Duodenal mucosa (tissue), 2 donors: Measurements from ENCODE around the gene SPDEF.

Experiments used
- H3K27ac ChIP-seq: one replicate; pipeline ENCODE4 v1.7.0; 2013; ENCODE audit warnings: low read depth, low read length
- H3K27me3 ChIP-seq, 2 donors: one replicate each; pipeline ENCODE4 v1.7.0; 2013; ENCODE audit warnings: low read length in 2 of 2, control low read depth in 1 of 2; ENCODE audit not compliant: insufficient read depth in 2 of 2, control insufficient read depth in 1 of 2
- H3K36me3 ChIP-seq, 2 donors: one replicate each; pipeline ENCODE4 v1.7.0; 2013; ENCODE audit warnings: low read length in 2 of 2, control low read depth in 1 of 2; ENCODE audit not compliant: insufficient read depth in 2 of 2, control insufficient read depth in 1 of 2
- H3K4me1 ChIP-seq, 2 donors: one replicate each; pipeline ENCODE4 v1.7.0; 2013; ENCODE audit warnings: low read length in 2 of 2, control low read depth in 1 of 2; ENCODE audit not compliant: insufficient read depth in 2 of 2, control insufficient read depth in 1 of 2
- H3K4me3 ChIP-seq, 2 donors: one replicate each; pipeline ENCODE4 v1.7.0; 2013; ENCODE audit warnings: low read length in 2 of 2, low read depth in 1 of 2
- H3K9ac ChIP-seq, 2 donors: one replicate each; pipeline ENCODE4 v1.7.0; 2013; ENCODE audit warnings: low read length in 2 of 2, low read depth in 1 of 2
- H3K9me3 ChIP-seq, 2 donors: one replicate each; pipeline ENCODE4 v1.7.0; 2013; ENCODE audit warnings: low read length in 2 of 2, control low read depth in 1 of 2; ENCODE audit not compliant: control insufficient read depth in 1 of 2

The SPDEF gene

DNA sequence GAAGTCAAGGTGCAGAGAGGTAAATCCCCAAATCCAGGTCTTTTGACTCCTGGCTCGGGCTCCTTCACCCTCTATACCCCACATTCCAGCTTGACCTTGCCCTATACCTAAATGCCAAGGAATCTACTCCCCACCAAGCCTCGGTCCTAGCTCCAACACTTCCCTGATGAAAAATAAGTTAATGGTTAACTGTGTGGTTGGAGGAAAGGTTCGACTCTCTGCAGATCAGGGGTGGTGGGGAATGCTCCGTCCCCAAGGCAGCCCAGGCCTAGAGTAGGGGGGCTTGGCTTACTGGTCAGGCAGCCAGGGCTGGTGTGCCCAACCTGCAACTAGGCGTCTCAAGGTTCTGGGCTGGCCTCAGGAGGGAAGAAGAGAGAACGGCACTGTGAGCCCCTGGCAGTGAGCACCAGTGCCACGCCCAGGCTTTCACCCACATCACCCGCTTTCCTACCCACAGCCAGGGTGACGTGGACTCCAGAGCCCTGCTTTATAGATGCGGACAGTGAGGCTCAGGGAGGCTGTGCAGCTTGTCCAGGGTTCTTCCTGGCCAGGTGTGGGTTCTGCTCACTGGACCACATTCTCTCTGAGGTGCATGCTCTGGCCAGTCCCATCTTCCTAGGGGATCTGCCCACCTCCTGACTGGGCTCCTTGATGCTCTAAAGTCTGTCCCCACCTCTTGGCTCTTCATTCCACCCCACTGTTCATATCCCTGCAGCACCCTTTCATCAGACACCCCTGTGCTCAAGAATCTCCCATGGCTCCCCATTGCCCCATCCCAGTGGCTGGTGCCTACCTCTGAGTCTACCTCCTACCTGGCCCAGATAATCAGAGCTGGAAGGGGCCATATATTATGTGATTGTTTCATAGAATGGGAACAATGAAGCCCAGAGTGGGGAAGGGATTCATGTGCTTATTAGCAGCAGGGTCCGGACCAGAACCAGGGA lies 8.2 kb downstream of the SPDEF start:
- no peaks in the 10 kb centered on the region for H3K36me3 ChIP-seq
- H3K27ac ChIP-seq, result no peak overlapping the region
- H3K9ac ChIP-seq, result peak overlapping the region in 1 of 2 donors; percentile 2
- H3K9me3 ChIP-seq, result no peaks in the 10 kb centered on the region
- H3K27me3 ChIP-seq, result no peaks in the 10 kb centered on the region
- H3K4me1 ChIP-seq, result peaks cover 34 to 35% of the 10 kb centered on the region in 2 donors
- H3K4me3 ChIP-seq, result no peak overlapping the region

DNA sequence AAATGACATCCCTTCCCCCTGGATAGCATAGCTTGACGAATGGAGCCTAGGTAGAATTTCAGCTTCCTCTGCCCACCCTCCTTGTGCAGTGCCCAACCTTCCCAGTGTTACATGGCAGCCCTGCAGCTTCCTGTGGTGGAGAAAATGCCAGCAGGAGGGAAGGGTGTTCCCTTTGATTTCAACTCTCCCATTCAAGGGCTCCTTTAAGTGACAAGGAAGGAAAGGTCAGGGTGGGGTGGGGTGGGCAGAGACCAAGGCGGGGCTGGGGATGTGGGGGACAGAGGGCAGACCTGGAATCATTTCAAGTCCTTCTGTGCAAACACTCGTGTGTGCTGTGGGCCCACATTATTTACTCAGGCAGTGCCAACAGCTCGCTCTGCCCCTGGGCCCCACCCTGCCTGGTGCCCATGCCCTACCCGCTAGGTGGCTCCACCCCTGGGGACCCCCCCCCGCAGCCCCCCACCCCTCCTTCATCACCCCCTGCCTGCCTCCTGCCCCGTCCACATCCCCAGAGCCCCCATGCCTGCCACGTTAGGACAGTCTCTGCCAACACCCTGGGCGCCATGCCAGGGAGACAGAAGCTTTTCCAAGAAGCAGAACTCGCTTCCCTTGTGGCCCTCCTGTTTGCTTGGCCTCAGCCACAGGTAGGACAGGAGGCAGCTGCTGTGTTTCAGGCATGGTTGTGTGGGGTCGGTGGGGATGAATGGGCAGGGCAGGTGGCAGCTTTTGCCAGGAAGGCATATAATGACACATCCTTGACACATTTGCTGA lies 9.4 kb downstream of the SPDEF start:
- H3K4me1 ChIP-seq, result peaks cover 34 to 35% of the 10 kb centered on the region in 2 donors
- H3K36me3 ChIP-seq, result no peaks in the 10 kb centered on the region
- H3K27me3 ChIP-seq, result no peaks in the 10 kb centered on the region
- no peak overlapping the region for H3K27ac ChIP-seq
- no peak overlapping the region for H3K9ac ChIP-seq
- H3K9me3 ChIP-seq, result no peaks in the 10 kb centered on the region
- no peak overlapping the region for H3K4me3 ChIP-seq

DNA sequence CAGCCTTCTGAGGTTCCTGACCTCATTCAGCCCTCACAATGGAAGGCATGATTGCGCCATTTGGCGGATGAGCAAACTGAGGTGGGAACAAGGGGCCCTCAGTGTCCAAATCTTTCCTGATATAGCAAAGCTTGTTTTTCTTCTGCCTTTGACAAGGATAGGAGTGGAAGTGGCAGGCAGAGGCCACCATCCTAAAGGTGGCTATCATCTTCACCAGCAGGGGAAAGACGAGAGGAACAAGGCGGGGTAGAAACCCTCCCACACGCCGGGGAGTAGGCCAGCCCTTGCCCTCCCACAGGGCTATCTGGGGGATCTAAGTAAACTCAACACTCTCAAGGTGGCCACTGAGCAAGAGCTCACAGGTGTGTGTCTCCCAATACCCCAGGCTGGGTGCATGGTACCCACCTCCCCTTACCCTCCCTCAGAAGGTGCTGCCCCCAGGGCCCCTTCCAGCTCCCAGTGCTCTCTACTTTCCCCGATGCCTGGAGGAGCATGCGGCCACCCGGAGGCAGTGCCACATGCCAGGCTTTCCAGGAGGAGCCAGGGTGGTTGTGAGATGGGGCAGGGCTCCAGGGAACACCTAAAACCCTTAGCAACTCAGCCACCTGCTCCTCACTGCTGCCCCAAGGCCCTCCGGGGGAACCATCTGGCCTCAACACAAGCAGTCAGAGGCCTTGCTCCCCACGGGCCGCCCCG lies 11.2 kb downstream of the SPDEF start:
- H3K9ac ChIP-seq, result no peak overlapping the region
- no peaks in the 10 kb centered on the region for H3K27me3 ChIP-seq
- no peak overlapping the region for H3K4me3 ChIP-seq
- no peak overlapping the region for H3K27ac ChIP-seq
- no peaks in the 10 kb centered on the region for H3K9me3 ChIP-seq
- H3K4me1 ChIP-seq, result peaks cover 34 to 35% of the 10 kb centered on the region in 2 donors
- no peaks in the 10 kb centered on the region for H3K36me3 ChIP-seq

DNA sequence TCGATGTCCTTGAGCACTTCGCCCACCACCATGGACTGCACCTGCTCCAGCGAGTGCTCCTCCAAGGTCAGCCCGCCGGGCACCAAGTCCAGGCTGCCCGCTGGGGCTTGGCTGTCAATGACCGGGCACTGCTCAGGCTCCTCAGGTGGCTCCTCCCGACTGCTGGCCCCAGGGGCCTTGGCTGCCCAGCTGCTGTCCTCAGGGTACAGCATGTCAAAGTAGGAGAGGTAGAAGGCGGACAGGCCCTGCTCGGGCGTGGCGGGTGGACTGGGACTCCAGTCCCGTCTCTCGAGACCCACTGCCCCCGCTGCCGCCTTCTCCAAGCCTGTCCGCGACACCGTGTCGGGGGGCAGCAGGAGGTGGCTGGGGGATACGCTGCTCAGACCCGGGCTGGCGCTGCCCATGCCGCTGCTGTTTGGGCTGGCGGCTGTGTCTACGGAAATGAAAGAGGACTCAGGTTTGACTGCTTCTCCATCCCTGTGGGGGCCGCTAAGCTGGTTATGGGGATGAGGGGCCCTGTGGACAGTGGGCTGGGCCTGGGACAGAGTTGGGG lies 12.0 kb downstream of the SPDEF start:
- Histone ChIP-seq H3K27ac (no peak overlapping the region), H3K9ac (no peak overlapping the region), H3K27me3 (no peaks in the 10 kb centered on the region), H3K36me3 (no peaks in the 10 kb centered on the region), H3K4me3 (no peak overlapping the region), H3K4me1 (peaks cover 32 to 37% of the 10 kb centered on the region in 2 donors), H3K9me3 (no peaks in the 10 kb centered on the region)

DNA sequence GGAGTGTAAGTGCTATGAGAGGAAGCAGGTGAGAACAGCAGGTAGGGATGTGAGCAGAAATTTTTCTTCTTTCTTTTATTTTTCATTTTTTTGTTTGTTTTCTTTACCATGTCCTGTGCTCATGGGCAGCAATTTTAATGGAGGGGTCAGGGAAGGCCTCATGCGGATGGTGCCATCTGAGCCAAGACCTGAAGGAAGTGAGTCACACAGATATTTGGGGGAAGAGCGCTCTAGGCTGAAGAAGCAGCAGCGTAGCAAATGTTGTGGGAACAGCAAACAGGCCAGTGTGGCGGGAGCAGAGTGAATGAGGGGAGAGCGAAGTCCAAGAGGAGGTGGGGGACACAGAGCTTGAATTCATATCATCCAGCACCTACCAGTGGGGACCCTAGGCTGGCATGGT lies 12.7 kb downstream of the SPDEF start:
- Histone ChIP-seq H3K4me1 (peaks cover 28 to 35% of the 10 kb centered on the region in 2 donors), H3K4me3 (no peak overlapping the region), H3K27me3 (no peaks in the 10 kb centered on the region), H3K9me3 (no peaks in the 10 kb centered on the region), H3K27ac (no peak overlapping the region), H3K36me3 (no peaks in the 10 kb centered on the region), H3K9ac (no peak overlapping the region)

DNA sequence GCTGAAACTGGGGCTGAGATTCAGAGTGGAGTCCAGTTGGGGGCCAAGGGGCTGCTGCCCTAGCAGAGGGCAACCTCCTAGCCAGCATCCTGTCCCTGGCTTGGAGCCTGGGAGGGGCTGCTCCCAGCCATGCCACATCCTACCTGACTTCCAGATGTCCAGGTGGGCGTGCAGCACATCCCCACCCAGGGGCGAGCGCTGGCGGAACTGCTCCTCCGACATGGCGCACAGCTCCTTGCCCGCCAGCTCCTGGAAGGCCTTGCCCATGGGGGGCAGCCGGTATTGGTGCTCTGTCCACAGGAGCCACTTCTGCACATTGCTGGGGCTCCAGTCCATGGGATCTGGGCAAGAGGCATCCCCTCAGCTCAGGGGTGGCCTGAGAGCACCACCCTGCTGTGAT lies 15.3 kb downstream of the SPDEF start:
- Histone ChIP-seq H3K36me3 (no peaks in the 10 kb centered on the region), H3K27ac (no peak overlapping the region), H3K9me3 (no peaks in the 10 kb centered on the region), H3K27me3 (no peaks in the 10 kb centered on the region), H3K4me1 (peaks cover 21 to 33% of the 10 kb centered on the region in 2 donors), H3K9ac (no peak overlapping the region), H3K4me3 (no peak overlapping the region)

GRCh38 chr6:34540222-34540621 lies 15.9 kb downstream of the SPDEF start:
- Histone ChIP-seq H3K27ac (no peak overlapping the region), H3K36me3 (no peaks in the 10 kb centered on the region), H3K9ac (no peak overlapping the region), H3K4me1 (peaks cover 22 to 39% of the 10 kb centered on the region in 2 donors), H3K27me3 (no peaks in the 10 kb centered on the region), H3K9me3 (no peaks in the 10 kb centered on the region), H3K4me3 (no peak overlapping the region)

DNA sequence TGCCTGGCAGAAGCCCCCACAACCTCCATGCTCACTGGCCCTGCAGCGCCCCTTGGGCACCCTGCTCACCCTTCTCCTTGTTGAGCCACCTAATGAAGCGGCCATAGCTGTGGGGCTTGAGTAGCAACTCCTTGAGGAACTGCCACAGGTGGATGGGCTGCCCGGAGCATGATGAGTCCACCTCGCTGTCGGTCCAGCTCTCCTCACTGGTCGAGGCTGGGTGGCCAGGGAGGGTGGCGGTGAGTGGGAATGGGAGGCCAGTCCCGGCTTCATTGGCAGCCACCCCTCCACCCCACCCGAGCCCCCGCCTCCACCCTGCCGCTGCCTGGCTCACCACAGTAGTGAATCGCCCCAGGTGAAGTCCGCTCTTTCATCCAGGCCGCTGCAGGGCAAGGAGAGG lies 16.9 kb downstream of the SPDEF start:
- Histone ChIP-seq H3K9me3 (no peaks in the 10 kb centered on the region), H3K36me3 (no peaks in the 10 kb centered on the region), H3K27ac (no peak overlapping the region), H3K4me1 (peaks cover 17 to 31% of the 10 kb centered on the region in 2 donors), H3K27me3 (no peaks in the 10 kb centered on the region), H3K9ac (peak overlapping the region in 1 of 2 donors; percentile 21), H3K4me3 (peak overlapping the region in 1 of 2 donors; percentile 36)

DNA sequence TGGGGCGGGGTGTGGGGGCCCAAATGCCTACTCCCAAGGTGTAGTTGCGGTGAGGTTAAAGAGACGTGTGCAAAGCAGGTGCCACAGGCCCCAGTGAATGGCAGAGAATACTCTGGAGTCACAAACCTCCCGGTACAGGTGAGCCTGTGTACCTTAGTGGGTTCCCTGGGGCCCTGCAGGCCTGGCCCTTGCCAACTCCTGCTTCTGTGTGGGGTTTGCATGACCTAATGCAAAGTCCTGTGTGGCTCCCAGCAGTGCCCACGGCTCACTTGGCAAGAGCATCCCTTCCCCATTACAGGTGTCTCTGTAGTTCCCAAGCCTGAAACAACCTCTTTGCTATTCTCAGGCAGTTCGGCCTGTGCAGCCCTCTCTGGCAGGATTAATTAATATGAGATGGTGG lies 17.5 kb downstream of the SPDEF start:
- H3K4me3 ChIP-seq, result peak overlapping the region in 1 of 2 donors; percentile 36
- peak overlapping the region in 1 of 2 donors; percentile 21 for H3K9ac ChIP-seq
- H3K36me3 ChIP-seq, result no peaks in the 10 kb centered on the region
- no peaks in the 10 kb centered on the region for H3K9me3 ChIP-seq
- no peaks in the 10 kb centered on the region for H3K27me3 ChIP-seq
- H3K27ac ChIP-seq, result no peak overlapping the region
- peaks cover 17 to 31% of the 10 kb centered on the region in 2 donors for H3K4me1 ChIP-seq
